Smooth muscle cell (in vitro differentiated cells): ENCODE data around the gene RPL35. TPM values are rescaled to one million over a fixed set of nuclear protein-coding genes. Genes with fewer than 3 reads are reported as not detected.

Experiments used
- DNase-seq: peaks from one replicate; lab custom pipeline; 2025; ENCODE audit not compliant: unreplicated experiment; lab: John Stamatoyannopoulos, UW
- H2AFZ ChIP-seq: fragments of 200-600 bp; sonication (generic); 2 replicates; pipeline ENCODE4 v1.6.0; 2016; ENCODE audit warnings: antibody characterized with exemption, low read depth, mild to moderate bottlenecking
- H3F3A ChIP-seq: fragments of 200-600 bp; sonication (generic); 2 replicates; pipeline ENCODE4 v1.6.0; 2017; ENCODE audit warnings: antibody characterized with exemption, low read depth
- H3K27ac ChIP-seq: fragments of 200-600 bp; sonication (generic); 2 replicates; pipeline ENCODE4 v1.5.1; 2016; ENCODE audit warnings: low read depth, mild to moderate bottlenecking
- H3K27me3 ChIP-seq: fragments of 200-600 bp; sonication (generic); 2 replicates; pipeline ENCODE4 v1.6.1; 2016; ENCODE audit warnings: low read depth, mild to moderate bottlenecking
- H3K36me3 ChIP-seq: fragments of 200-600 bp; sonication (generic); 2 replicates; pipeline ENCODE4 v1.5.1; 2016; ENCODE audit warnings: low read depth
- H3K4me1 ChIP-seq: fragments of 200-600 bp; sonication (generic); 2 replicates; pipeline ENCODE4 v1.5.1; 2016; ENCODE audit warnings: low read depth
- H3K4me2 ChIP-seq: fragments of 200-600 bp; sonication (generic); 2 replicates; pipeline ENCODE4 v1.6.0; 2016; ENCODE audit warnings: mild to moderate bottlenecking
- H3K4me3 ChIP-seq: fragments of 200-600 bp; sonication (generic); 2 replicates; pipeline ENCODE4 v1.5.1; 2016; ENCODE audit warnings: mild to moderate bottlenecking
- H3K79me2 ChIP-seq: fragments of 200-600 bp; sonication (generic); 2 replicates; pipeline ENCODE4 v1.6.0; 2016; ENCODE audit warnings: low read depth, mild to moderate bottlenecking
- H3K9ac ChIP-seq: fragments of 200-600 bp; sonication (generic); 2 replicates; pipeline ENCODE4 v1.6.0; 2016; ENCODE audit warnings: low read depth
- H3K9me3 ChIP-seq: fragments of 200-600 bp; sonication (generic); replicated peaks from 2 replicates; pipeline ENCODE4 v1.5.1; 2016; ENCODE audit warnings: low read depth
- H4K20me1 ChIP-seq: fragments of 200-600 bp; sonication (generic); 2 replicates; pipeline ENCODE4 v1.6.0; 2016; ENCODE audit warnings: low read depth
- CTCF ChIP-seq: fragments of 200-600 bp; sonication (generic); IDR thresholded peaks from 2 replicates; pipeline ENCODE4 v1.5.1; 2017; ENCODE audit warnings: borderline replicate concordance, mild to moderate bottlenecking, antibody characterized with exemption; ENCODE audit not compliant: insufficient read depth, poor library complexity, severe bottlenecking
- WGBS: methylation state at CpG from one replicate; pipeline ENCODE4 v1.1.7; 2016; ENCODE audit warnings: low lambda C conversion rate; 5-methylcytosine and 5-hydroxymethylcytosine counted together
- polyA plus RNA-seq: library from polyadenylated mRNA; unstranded; fragments of >200 nt; fragmentation: Nextera tagmentation; extraction: Ambion mirVana; gene quantifications from 2 replicates; pipeline ENCODE4 v1.2.1, GENCODE V29; 2016
- total RNA-seq: library from RNA; depleted of rRNA; stranded (reverse); fragments of >200 nt; gene quantifications from 2 replicates; pipeline ENCODE4 v1.2.3, GENCODE V29; 2014

Gene RPL35
- total RNA-seq = 1,579 and 1,932 TPM in 2 replicates
- 1,321 and 1,396 TPM in 2 replicates for polyA plus RNA-seq

- H3K36me3 ChIP-seq = peaks cover 4% of the 10 kb centered on the region
- H3K9ac ChIP-seq = peak within 1 kb of the TSS; percentile 95
- H3K4me3 ChIP-seq = peak within 1 kb of the TSS; percentile 97
- H3K4me1 ChIP-seq = peaks cover 18% of the 10 kb centered on the region
- under 1% methylated on average over 79 of the region's 92 CpGs for WGBS
- peak within 1 kb of the TSS; percentile 96 for H3K27ac ChIP-seq
- H4K20me1 ChIP-seq = peaks cover 50% of the 10 kb centered on the region
- H2AFZ ChIP-seq = peak within 1 kb of the TSS; percentile 92
- H3K4me2 ChIP-seq = peak within 1 kb of the TSS; percentile 95
- H3K27me3 ChIP-seq = no peaks in the 10 kb centered on the region
- no peaks in the 10 kb centered on the region for H3K9me3 ChIP-seq
- H3F3A ChIP-seq = peaks cover 12% of the 10 kb centered on the region
- peak; percentile 29 for TF ChIP-seq CTCF
- peaks cover 31% of the 10 kb centered on the region for H3K79me2 ChIP-seq
- DNase-seq = peak; percentile 72
Observed at GRCh38 chr9:124861342-124862229, at the start of gene RPL35, which contains the start of gene ARPC5L. Gene RPL35, minus strand, starts transcription at chr9:124861957. Its CDS starts 45 bp downstream, at chr9:124861912. Gene ARPC5L, plus strand, starts transcription at chr9:124862130. Its CDS starts 7,161 bp downstream, at chr9:124869291.

GRCh38 chr9:124908098-124908497 is 46.3 kb upstream of the RPL35 start:
- Histone ChIP-seq H3K36me3 (no peaks in the 10 kb centered on the region), H3K4me3 (no peak overlapping the region), H3K9me3 (no peaks in the 10 kb centered on the region), H4K20me1 (no peaks in the 10 kb centered on the region), H2AFZ (no peak overlapping the region), H3K79me2 (no peaks in the 10 kb centered on the region), H3F3A (no peaks in the 10 kb centered on the region), H3K9ac (no peak overlapping the region), H3K4me1 (no peaks in the 10 kb centered on the region), H3K27ac (no peak overlapping the region), H3K27me3 (no peaks in the 10 kb centered on the region), H3K4me2 (no peak overlapping the region)
- WGBS = 85% methylated on average over 2 of the region's 2 CpGs
- TF ChIP-seq CTCF = no peak
- DNase-seq = no peak

GRCh38 chr9:124906966-124907365 is 45.2 kb upstream of the RPL35 start:
- H3K27ac ChIP-seq = no peak overlapping the region
- no peak for TF ChIP-seq CTCF
- no peak for DNase-seq
- H3K4me1 ChIP-seq = no peaks in the 10 kb centered on the region
- H3K79me2 ChIP-seq = no peaks in the 10 kb centered on the region
- no peak overlapping the region for H3K9ac ChIP-seq
- no peak overlapping the region for H3K4me3 ChIP-seq
- no peaks in the 10 kb centered on the region for H3K36me3 ChIP-seq
- no peak overlapping the region for H3K4me2 ChIP-seq
- no peak overlapping the region for H2AFZ ChIP-seq
- H3F3A ChIP-seq = no peaks in the 10 kb centered on the region
- H3K9me3 ChIP-seq = no peaks in the 10 kb centered on the region
- H4K20me1 ChIP-seq = no peaks in the 10 kb centered on the region
- WGBS = 67% methylated on average over 1 of the region's 1 CpG
- no peaks in the 10 kb centered on the region for H3K27me3 ChIP-seq
